NCI-H460 (cell line): ENCODE data around the gene FXR2. TPM values are rescaled to one million over a fixed set of nuclear protein-coding genes. Genes with fewer than 3 reads are reported as not detected.

Experiments used
- DNase-seq: peaks from one replicate; pipeline ENCODE4 v3.0.0-alpha.2; 2016; ENCODE audit warnings: low read depth; ENCODE audit errors: extremely low read depth
- total RNA-seq: library from RNA; depleted of rRNA; stranded (reverse); fragments of >200 nt; shearing (Covaris generic); gene quantifications from 2 replicates; pipeline ENCODE4 v1.2.3, GENCODE V29; 2014

Gene FXR2
- total RNA-seq, 1 experiment from 2014 or later: 73.3 TPM

DNA sequence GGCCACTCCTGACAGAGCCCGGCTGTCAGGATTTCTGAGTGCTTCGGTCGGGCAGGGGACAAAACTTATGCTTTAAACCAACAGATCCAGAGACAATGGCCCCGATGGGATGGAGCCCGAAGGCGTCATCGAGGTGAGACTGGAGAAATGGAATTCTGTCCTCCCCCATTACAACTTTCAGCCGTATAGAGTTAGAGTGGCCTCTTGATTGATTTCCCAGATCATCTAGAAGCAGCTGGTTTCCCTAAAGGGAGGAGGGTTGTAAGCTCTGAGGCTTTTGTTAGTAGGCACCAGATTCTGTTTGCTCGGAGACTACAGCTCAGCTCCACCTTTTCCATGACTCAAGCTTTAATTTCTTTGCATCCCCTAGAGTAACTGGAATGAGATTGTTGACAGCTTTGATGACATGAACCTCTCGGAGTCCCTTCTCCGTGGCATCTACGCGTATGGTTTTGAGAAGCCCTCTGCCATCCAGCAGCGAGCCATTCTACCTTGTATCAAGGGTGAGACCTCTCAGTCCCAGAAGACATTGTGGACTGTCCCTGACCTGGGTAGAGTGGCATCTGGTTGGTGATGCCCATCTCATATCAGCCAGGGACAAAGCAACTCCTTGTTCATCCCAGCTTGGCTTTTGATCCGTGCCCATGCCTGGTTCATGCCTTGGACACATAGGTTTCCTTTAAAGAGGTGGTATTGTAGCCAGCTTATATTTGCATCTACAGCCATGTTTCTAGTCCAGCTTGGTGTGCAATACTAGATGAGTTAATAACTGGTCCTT lies 40.3 kb downstream of the FXR2 start:
- no peak for DNase-seq

DNA sequence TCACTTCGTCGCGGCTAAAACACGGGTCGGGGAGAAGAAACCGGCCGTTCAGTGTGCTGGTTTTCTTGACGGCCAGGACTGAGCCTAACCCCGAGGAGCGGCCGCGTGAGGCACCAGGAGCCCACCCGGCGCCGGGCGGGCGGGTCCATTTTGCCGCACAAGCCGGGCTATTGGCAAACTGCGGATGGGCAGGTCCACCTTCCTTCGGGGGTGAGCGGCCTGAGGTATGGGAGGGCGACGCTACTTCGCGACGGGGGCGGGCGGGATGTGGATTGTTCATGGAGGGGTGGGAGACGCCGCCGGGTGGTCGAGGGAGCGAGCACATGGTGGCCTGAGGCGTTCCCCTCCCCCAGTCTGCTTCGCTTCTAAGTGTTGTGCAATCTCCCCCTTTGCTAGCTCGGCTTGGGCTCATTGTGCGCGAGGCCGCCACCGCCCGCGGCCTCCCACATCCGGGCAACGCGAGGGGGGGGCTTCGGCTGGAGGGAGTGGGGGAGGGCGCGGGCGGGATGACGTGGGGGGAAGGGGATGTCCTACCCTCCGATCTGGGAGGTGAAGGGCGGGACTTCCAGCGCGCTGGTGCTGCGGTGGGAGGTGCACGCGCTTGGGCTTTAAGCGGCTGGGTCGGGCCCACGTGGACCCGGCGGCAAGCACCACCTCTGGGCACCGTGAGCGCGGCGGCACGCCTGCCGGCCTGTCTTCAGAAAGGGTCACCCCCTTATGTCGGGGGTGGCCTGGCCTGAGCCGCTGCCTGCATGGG lies 41.2 kb downstream of the FXR2 start:
- peak; percentile 78 for DNase-seq

DNA sequence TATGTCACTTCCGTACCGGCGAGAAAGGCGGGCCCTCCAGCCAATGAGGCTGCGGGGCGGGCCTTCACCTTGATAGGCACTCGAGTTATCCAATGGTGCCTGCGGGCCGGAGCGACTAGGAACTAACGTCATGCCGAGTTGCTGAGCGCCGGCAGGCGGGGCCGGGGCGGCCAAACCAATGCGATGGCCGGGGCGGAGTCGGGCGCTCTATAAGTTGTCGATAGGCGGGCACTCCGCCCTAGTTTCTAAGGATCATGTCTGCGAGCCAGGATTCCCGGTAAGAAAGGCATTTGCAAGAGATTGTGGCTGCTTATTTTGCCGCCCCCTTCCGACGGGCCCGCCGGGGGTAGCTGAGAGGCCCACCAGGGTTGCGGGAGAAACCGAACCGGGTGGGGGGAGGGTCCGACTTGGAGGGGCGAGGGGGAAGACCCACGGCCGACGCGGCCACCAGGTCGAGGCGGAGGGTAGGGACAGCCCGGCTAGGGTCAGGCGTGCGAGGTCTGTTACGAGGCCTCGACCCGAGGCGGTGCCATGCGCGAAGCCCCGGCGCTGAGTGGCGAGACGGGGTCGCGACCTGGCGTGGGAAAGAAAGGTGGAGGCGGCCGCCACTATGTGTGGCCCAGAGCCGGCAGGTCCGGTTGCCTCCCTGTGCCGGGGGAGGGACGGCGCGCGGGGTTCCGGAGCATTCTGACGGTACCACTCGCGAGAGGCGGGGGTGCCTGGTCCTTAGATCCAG lies 41.9 kb downstream of the FXR2 start:
- peak; percentile 99 for DNase-seq

DNA sequence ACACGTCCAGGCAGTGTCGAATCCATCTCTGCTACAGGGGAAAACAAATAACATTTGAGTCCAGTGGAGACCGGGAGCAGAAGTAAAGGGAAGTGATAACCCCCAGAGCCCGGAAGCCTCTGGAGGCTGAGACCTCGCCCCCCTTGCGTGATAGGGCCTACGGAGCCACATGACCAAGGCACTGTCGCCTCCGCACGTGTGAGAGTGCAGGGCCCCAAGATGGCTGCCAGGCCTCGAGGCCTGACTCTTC lies 42.4 kb downstream of the FXR2 start:
- no peak for DNase-seq

DNA sequence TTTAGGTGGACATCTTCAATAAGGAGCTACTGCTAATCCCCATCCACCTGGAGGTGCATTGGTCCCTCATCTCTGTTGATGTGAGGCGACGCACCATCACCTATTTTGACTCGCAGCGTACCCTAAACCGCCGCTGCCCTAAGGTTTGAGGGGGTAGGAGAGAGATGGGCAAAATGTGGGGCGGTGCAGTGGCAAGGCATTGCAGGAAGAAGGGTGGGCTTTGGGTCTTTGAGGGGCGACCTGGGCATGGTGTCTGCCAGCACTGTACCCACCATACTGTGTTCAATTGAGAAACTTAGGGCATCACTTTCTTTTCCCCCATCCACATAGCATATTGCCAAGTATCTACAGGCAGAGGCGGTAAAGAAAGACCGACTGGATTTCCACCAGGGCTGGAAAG lies 44.3 kb downstream of the FXR2 start:
- DNase-seq: no peak

DNA sequence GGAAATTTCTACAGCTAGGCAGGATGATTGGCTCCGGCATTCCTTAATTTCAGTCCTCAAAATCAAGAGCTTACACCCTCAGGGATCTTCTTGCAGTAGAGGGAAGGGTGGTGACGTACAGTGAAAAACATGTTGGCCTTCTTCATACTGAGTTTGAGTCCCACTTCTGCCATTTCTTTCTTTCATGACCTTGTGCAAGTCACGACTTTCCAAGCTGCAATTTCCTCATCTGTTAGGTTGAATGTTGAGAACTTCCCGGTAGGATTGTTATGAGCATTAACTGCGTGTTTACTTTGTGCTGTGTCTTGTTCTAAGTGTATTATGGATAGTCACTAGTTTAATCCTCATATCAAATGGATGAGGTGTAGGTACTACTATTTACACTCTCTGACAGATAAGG lies 45.1 kb downstream of the FXR2 start:
- DNase-seq: no peak

DNA sequence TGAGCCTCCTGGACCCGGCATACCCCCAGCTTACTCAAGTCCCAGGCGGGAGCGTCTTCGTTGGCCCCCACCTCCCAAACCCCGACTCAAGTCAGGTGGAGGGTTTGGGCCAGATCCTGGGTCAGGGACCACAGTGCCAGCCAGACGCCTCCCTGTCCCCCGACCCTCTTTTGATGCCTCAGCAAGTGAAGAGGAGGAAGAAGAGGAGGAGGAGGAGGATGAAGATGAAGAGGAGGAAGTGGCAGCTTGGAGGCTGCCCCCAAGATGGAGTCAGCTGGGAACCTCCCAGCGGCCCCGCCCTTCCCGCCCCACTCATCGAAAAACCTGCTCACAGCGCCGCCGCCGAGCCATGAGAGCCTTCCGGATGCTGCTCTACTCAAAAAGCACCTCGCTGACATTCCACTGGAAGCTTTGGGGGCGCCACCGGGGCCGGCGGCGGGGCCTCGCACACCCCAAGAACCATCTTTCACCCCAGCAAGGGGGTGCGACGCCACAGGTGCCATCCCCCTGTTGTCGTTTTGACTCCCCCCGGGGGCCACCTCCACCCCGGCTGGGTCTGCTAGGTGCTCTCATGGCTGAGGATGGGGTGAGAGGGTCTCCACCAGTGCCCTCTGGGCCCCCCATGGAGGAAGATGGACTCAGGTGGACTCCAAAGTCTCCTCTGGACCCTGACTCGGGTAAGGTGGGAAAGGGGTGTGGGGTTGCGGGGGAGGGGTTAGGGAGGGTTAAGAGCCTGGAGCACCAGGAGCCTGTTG lies 51.4 kb downstream of the FXR2 start:
- DNase-seq: no peak

DNA sequence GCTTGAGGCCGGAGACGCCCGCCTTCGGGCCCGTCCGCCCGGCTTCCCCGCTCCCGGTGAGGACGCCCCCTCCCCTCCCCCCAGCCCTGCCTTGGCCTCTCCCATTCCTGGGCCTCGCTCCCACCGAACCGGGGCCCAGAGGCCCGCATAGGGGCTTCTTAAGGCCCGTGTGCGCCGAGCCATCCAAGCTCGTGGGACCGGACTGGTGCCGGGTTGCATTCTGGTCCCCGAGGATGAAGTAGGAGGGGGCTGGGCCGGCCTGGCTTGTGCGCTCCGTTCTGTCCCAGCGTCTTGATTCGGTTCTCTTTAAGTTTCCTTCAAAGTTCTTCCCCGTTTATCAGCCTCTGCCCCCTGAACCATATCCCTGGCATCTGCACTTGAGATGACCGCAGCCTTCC lies 52.5 kb downstream of the FXR2 start:
- no peak for DNase-seq

DNA sequence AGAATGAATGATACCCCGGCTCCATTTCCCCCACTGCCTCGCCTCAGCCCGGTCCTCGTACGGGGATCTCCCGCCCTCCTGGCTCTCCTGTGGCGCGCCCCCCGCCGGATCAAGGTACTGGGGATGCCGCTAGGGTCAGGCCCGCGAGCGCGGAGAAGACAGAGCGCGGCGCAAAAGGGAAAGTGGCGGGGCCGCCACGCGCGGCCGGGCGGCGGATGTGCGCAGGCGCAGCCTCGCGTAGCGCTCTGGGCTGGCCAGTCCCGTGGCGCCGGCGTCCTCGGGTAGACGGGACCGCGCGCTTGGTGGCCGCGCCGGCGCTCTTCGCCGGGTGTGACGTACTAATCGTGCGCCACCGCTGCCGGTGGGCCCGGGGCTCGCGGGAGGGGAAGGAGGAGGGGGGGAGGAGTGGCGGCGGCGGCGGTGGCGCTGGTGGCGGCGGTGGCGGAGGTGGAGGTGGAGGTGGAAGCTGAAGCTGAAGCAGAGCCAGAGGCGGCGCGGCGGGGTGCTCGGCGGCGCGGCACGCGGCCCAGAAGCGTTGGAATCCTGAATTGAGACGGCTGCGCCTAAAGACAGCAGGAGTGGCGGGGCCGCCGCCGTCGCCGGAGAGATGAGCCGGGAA lies 53.0 kb downstream of the FXR2 start, which contains the start of gene SENP3:
TSS of gene SENP3 (plus strand) at position 331 of the 619 bp plus-strand sequence. CDS start 1,158 bp downstream, outside the sequence.
- peak; percentile 89 for DNase-seq

DNA sequence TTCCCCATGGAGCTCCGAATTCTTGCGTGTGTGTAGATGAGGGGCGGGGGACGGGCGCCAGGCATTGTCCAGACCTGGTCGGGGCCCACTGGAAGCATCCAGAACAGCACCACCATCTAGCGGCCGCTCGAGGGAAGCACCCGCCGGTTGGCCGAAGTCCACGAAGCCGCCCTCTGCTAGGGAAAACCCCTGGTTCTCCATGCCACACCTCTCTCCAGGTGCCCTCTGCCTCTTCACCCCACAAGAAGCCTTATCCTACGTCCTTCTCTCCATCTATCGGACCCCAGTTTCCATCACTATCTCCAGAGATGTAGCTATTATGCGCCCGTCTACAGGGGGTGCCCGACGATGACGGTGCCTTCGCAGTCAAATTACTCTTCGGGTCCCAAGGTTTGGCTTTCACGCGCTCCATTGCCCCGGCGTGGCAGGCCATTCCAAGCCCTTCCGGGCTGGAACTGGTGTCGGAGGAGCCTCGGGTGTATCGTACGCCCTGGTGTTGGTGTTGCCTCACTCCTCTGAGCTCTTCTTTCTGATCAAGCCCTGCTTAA lies 53.6 kb downstream of the FXR2 start:
- DNase-seq: peak; percentile 82

DNA sequence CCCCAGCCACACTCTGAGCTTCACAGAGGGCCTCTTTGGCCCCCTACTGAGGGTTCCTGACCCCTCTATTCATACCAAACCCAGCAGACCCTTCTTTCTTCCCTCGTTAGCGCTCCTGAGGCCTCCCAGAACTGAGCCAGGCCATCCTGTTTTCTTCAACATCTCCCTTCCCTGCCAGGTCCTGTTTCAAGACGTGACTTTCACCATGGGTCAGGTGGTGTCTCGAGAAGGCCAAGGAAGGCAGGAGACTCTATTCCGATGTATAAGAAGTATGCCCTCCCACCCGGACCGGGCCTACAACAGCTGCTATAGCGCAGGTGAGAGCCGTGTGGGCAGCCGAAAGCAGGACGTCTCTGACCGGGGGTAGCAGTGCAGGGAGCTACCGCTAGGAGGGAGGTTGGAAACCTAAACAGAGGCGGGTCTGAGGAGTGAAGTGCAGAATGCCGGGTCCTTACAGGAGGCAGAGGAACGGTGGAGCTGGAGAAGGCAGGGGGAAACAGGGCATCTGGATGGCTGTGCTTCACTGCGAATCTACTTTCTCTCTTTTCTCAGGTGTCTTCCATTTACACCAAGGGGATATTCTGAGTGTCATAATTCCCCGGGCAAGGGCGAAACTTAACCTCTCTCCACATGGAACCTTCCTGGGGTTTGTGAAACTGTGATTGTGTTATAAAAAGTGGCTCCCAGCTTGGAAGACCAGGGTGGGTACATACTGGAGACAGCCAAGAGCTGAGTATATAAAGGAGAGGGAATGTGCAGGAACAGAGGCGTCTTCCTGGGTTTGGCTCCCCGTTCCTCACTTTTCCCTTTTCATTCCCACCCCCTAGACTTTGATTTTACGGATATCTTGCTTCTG lies 54.3 kb downstream of the FXR2 start:
- DNase-seq: peak; percentile 65

DNA sequence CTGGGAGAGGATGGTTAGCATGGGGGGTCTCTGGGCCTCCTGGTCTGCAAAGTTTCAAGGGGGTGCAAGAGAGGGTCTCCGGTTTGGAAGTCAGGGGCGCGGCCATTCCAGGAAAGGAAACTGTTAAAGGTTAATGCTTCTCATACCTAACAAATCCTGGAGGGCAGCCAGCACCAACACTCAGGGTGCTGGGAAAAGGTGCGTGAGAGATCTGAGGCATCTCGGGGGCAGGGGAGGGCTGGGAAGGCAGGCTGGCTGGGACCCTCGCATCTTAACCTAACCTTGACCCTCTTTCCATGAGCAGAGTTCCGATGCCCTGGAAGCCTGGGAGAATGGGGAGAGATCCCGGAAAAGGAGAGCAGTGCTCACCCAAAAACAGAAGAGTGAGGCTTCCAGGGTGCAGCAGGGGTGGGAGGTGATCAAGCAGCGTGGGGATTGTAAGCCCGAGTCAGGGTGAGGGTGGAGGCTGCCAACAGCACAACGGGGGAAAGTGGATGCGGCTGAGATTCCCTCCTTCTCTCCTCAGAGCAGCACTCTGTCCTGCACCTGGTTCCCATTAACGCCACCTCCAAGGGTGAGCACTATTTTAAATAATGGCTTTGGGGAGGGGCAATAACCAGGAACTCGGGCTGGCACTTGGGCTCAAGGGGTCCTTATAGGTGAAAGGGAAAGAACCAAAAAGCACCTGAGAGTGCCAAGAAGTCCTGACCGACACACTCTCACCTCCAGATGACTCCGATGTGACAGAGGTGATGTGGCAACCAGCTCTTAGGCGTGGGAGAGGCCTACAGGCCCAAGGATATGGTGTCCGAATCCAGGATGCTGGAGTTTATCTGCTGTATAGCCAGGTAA lies 55.2 kb downstream of the FXR2 start:
- no peak for DNase-seq

DNA sequence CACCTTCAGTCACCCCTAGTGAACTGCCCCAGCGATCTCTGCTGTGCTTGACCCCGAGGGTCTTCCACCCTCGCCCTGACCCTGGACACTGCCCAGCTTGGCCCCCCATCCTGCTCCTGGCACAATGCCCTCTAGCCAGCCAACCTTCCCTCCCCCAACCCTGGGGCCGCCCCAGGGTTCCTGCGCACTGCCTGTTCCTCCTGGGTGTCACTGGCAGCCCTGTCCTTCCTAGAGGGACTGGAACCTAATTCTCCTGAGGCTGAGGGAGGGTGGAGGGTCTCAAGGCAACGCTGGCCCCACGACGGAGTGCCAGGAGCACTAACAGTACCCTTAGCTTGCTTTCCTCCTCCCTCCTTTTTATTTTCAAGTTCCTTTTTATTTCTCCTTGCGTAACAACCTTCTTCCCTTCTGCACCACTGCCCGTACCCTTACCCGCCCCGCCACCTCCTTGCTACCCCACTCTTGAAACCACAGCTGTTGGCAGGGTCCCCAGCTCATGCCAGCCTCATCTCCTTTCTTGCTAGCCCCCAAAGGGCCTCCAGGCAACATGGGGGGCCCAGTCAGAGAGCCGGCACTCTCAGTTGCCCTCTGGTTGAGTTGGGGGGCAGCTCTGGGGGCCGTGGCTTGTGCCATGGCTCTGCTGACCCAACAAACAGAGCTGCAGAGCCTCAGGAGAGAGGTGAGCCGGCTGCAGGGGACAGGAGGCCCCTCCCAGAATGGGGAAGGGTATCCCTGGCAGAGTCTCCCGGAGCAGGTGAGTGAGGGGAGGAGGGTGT lies 56.0 kb downstream of the FXR2 start, which contains the start of gene TNFSF13:
TSS of gene TNFSF13 (plus strand) at position 207 of the 776 bp plus-strand sequence. CDS start at position 497, 290 bp downstream.
- no peak for DNase-seq

DNA sequence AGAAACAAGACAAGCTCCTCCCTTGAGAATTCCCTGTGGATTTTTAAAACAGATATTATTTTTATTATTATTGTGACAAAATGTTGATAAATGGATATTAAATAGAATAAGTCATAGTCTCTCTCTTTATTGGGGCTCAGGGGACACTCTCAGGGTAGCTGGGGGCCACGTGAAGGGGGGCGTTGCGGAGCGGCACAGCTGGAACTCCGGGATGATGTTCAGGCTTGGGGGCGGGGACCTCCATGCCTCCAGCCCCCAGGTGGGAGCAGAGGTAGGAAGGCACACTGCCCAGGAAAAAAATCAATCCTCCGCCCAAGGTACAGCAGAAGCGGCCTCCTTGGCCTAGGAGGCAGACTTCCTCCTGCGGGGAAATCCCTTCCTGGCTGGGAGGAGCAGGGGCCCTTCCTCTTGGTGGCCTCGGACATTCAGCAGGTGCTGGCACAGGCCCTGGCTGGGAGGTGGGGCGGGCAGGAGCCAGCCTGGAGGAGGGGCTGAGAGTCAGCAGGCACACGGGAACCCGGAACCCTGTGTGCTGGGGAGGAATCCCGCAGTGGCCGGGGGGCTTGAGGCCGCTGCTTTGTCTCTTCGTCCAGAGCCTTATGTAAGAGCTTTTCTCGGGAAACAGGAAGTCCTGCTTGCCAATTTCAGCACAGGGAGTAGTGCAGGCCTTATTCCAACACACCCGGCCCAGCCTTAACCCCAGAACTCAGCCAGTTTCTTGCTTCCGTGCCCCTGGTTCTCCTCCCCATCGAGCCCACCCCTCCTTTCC lies 56.7 kb downstream of the FXR2 start:
- no peak for DNase-seq

DNA sequence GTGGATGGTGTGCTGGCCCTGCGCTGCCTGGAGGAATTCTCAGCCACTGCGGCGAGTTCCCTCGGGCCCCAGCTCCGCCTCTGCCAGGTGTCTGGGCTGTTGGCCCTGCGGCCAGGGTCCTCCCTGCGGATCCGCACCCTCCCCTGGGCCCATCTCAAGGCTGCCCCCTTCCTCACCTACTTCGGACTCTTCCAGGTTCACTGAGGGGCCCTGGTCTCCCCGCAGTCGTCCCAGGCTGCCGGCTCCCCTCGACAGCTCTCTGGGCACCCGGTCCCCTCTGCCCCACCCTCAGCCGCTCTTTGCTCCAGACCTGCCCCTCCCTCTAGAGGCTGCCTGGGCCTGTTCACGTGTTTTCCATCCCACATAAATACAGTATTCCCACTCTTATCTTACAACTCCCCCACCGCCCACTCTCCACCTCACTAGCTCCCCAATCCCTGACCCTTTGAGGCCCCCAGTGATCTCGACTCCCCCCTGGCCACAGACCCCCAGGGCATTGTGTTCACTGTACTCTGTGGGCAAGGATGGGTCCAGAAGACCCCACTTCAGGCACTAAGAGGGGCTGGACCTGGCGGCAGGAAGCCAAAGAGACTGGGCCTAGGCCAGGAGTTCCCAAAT lies 57.4 kb downstream of the FXR2 start:
- no peak for DNase-seq

DNA sequence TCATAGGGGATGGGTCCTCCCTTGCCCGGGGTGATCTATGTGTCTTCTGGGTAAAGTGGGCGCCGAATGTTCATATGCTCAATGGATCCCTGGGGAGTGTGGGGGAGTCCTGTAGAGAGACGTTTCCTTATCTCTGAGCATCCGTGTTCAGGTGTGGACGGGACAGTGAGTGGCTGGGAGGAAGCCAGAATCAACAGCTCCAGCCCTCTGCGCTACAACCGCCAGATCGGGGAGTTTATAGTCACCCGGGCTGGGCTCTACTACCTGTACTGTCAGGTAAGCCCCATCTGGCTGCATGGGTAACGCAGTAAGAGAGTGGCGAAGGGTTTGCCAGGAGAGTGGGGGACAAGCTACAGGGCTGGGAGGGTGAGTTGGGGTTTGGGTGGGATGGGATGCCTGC lies 58.1 kb downstream of the FXR2 start:
- DNase-seq: no peak
